Measurements from ENCODE around the gene DBH. TPM values are rescaled to one million over a fixed set of nuclear protein-coding genes. Genes with fewer than 3 reads are reported as not detected.

The DBH gene
- total and polyA plus RNA-seq, 2 of the 13 experiments (the other 11 are each of a cell fraction or from before 2014, with no cell fraction given), result not detected

DNA sequence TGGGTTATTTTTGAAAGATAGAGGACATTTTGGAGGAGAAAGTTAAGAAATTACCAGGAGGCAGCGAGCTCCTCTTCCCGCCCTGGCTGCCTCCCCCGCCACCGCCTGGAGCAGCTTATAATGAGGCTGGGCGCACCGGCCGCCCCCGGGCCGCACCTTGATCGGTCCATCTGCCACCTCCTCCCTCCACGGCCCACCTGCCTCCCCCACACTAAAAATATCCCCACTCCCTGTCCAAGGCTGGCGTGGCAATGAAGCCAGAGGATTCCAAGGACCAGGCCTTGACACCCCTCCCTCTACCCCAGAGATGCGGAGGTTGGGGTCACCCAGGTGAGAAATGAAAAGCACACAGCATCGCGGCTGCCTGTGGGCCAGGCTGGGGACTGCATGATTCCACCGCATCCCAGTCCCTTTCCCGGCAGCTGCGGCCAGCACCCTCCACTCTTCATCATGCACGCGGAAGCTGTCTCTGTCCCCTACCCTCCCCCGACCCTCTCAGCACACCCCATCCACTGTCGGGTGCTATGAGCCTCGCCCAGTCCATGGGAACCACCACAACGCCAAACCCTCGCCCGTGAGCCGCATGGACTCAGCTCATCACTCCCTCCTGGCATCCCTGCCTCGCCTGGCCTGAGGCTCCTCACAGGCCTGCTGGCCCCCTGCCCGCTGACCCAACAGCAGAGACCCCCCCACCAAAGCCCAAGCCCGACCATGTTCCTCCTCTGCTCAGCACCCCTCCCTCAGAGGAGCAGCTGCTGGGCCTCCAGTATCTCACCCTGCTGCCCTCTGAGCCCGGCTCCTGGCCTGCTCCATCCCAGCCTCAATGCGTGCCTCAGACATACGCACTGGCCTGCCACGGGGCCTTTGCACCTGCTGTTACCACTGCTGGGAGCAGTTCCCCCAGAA, 51.9 kb downstream of the DBH start:
- Histone ChIP-seq H3K79me2 (ENCODE audit: insufficient read depth, low read length) (no peaks in the 10 kb centered on the region), H4K20me1 (ENCODE audit: insufficient read depth, low read length) (no peaks in the 10 kb centered on the region; the same call in 1 of the 2 replicates), H3K27ac (ENCODE audit: extremely low read length, insufficient read depth, low read length) (no peak overlapping the region), H3K4me3 (replicated peaks in 1 of 3; ENCODE audit: insufficient read depth in 1 of 3, low read depth in 2 of 3, low read length in 3 of 3) (no peak overlapping the region), H3K4me2 (ENCODE audit: low read depth, low read length) (no peak overlapping the region), H3K27me3 (ENCODE audit: control insufficient read depth in 1 of 2, insufficient read depth in 2 of 2, low read length in 2 of 2) (no peaks in the 10 kb centered on the region), H3K9ac (ENCODE audit: insufficient read depth, low read depth, low read length) (no peak overlapping the region), H3K9me3 (ENCODE audit: low read length) (no peaks in the 10 kb centered on the region), H3K36me3 (replicated peaks in 1 of 2; ENCODE audit: control insufficient read depth in 1 of 2, insufficient read depth in 2 of 2, low read length in 2 of 2) (peaks cover 13 to 21% of the 10 kb centered on the region in 2 experiments), H3K4me1 (ENCODE audit: insufficient read depth, low read length) (no peaks in the 10 kb centered on the region), H2AFZ (ENCODE audit: low read length) (no peak overlapping the region)
- ATAC-seq, result no peak
- FAIRE-seq, result no peak
- in situ Hi-C loops (cut with HindIII; ENCODE audit: extremely low pct_ligation_motif_present, low pct_unique_long_range_greater_than_20kb) (no loop called here), intact Hi-C loops (cut with micrococcal nuclease; ENCODE audit: unreplicated experiment) (no loop called here)
- WGBS (ENCODE audit: low lambda C conversion rate), result 95% methylated on average over 28 of the region's 34 CpGs
- BruUV-seq (replicated peaks), result no TSS peak
- CTCF ChIA-PET (ENCODE audit: low intra/inter-chr PET ratio, low total read pairs), result no interaction called here
- POLR2A ChIA-PET, result no interaction called here
- DNase-seq (ENCODE audit: low spot score), result no peak
- no peak for TF ChIP-seq GABPA (IDR thresholded peaks at IDR 0.05; ENCODE audit: low read depth, low read length)
- no peak for TF ChIP-seq GABPA (CRISPR knock-in tag; IDR thresholded peaks at IDR 0.05; ENCODE audit: low read depth)
- TF ChIP-seq ZNF296 (CRISPR knock-in tag; conservative IDR thresholded peaks at IDR 0.05), result no peak
- TF ChIP-seq ZNF678 (CRISPR knock-in tag; IDR thresholded peaks at IDR 0.05), result no peak
- no peak for TF ChIP-seq GABPB1 (CRISPR knock-in tag; IDR thresholded peaks at IDR 0.05)
- no peak for TF ChIP-seq ZNF768 (CRISPR knock-in tag; IDR thresholded peaks at IDR 0.05)
- TF ChIP-seq ZNF773 (CRISPR knock-in tag; IDR thresholded peaks at IDR 0.05; ENCODE audit: borderline replicate concordance), result no peak
- no peak for TF ChIP-seq ZSCAN29 (CRISPR knock-in tag; conservative IDR thresholded peaks at IDR 0.05)
- no peak for TF ChIP-seq RXRA (CRISPR knock-in tag; IDR thresholded peaks at IDR 0.05)
- TF ChIP-seq, protein P1, sequence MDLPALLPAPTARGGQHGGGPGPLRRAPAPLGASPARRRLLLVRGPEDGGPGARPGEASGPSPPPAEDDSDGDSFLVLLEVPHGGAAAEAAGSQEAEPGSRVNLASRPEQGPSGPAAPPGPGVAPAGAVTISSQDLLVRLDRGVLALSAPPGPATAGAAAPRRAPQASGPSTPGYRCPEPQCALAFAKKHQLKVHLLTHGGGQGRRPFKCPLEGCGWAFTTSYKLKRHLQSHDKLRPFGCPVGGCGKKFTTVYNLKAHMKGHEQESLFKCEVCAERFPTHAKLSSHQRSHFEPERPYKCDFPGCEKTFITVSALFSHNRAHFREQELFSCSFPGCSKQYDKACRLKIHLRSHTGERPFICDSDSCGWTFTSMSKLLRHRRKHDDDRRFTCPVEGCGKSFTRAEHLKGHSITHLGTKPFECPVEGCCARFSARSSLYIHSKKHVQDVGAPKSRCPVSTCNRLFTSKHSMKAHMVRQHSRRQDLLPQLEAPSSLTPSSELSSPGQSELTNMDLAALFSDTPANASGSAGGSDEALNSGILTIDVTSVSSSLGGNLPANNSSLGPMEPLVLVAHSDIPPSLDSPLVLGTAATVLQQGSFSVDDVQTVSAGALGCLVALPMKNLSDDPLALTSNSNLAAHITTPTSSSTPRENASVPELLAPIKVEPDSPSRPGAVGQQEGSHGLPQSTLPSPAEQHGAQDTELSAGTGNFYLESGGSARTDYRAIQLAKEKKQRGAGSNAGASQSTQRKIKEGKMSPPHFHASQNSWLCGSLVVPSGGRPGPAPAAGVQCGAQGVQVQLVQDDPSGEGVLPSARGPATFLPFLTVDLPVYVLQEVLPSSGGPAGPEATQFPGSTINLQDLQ (CRISPR knock-in tag; IDR thresholded peaks at IDR 0.05), result no peak
- TF ChIP-seq, protein P2, sequence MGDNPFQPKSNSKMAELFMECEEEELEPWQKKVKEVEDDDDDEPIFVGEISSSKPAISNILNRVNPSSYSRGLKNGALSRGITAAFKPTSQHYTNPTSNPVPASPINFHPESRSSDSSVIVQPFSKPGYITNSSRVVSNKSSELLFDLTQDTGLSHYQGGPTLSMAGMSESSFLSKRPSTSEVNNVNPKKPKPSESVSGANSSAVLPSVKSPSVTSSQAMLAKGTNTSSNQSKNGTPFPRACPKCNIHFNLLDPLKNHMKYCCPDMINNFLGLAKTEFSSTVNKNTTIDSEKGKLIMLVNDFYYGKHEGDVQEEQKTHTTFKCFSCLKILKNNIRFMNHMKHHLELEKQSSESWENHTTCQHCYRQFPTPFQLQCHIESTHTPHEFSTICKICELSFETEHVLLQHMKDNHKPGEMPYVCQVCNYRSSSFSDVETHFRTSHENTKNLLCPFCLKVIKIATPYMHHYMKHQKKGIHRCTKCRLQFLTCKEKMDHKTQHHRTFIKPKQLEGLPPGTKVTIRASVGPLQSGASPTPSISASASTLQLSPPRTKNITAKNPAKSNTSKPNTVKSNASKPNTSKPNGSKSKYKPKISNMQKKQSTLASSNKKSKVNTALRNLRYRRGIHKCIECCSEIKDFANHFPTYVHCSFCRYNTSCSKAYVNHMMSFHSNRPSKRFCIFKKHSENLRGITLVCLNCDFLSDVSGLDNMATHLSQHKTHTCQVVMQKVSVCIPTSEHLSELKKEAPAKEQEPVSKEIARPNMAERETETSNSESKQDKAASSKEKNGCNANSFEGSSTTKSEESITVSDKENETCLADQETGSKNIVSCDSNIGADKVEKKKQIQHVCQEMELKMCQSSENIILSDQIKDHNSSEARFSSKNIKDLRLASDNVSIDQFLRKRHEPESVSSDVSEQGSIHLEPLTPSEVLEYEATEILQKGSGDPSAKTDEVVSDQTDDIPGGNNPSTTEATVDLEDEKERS (CRISPR knock-in tag; IDR thresholded peaks at IDR 0.05), result no peak
- no peak for TF ChIP-seq FLYWCH1 (CRISPR knock-in tag; IDR thresholded peaks at IDR 0.05)
- no peak for TF ChIP-seq CHCHD3 (CRISPR knock-in tag; IDR thresholded peaks at IDR 0.05)
- TF ChIP-seq, protein P3, sequence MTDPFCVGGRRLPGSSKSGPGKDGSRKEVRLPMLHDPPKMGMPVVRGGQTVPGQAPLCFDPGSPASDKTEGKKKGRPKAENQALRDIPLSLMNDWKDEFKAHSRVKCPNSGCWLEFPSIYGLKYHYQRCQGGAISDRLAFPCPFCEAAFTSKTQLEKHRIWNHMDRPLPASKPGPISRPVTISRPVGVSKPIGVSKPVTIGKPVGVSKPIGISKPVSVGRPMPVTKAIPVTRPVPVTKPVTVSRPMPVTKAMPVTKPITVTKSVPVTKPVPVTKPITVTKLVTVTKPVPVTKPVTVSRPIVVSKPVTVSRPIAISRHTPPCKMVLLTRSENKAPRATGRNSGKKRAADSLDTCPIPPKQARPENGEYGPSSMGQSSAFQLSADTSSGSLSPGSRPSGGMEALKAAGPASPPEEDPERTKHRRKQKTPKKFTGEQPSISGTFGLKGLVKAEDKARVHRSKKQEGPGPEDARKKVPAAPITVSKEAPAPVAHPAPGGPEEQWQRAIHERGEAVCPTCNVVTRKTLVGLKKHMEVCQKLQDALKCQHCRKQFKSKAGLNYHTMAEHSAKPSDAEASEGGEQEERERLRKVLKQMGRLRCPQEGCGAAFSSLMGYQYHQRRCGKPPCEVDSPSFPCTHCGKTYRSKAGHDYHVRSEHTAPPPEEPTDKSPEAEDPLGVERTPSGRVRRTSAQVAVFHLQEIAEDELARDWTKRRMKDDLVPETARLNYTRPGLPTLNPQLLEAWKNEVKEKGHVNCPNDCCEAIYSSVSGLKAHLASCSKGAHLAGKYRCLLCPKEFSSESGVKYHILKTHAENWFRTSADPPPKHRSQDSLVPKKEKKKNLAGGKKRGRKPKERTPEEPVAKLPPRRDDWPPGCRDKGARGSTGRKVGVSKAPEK (CRISPR knock-in tag; IDR thresholded peaks at IDR 0.05; ENCODE audit: borderline replicate concordance), result no peak
- no peak for TF ChIP-seq ZNF232 (CRISPR knock-in tag; IDR thresholded peaks at IDR 0.05; ENCODE audit: borderline replicate concordance)
- no peak for TF ChIP-seq SP4 (CRISPR knock-in tag; IDR thresholded peaks at IDR 0.05)
- no peak for TF ChIP-seq ZNF121 (CRISPR knock-in tag; IDR thresholded peaks at IDR 0.05)

Data from HepG2 (cell line).